Chondrocyte (in vitro differentiated cells): ENCODE measurements around the gene APC2. TPM values are rescaled to one million over a fixed set of nuclear protein-coding genes. Genes with fewer than 3 reads are reported as not detected.

Experiments
- DNase-seq: peaks from one replicate; pipeline ENCODE4 v3.0.0; 2021; ENCODE audit warnings: mixed read lengths, low spot score
- H3K27ac Mint-ChIP-seq: one replicate; pipeline ENCODE4 v1.8.0; 2021; ENCODE audit warnings: mild to moderate bottlenecking, moderate library complexity, mixed read lengths; ENCODE audit not compliant: unreplicated experiment
- H3K27me3 Mint-ChIP-seq: 2 replicates; pipeline ENCODE4 v1.8.0; 2021; ENCODE audit warnings: low read depth, mixed read lengths
- H3K36me3 Mint-ChIP-seq: 2 replicates; pipeline ENCODE4 v1.8.0; 2021; ENCODE audit warnings: low read depth, mixed read lengths
- H3K4me1 Mint-ChIP-seq: 2 replicates; pipeline ENCODE4 v1.8.0; 2021; ENCODE audit warnings: low read depth, mild to moderate bottlenecking, mixed read lengths
- H3K4me3 Mint-ChIP-seq: one replicate; pipeline ENCODE4 v1.8.0; 2021; ENCODE audit warnings: mild to moderate bottlenecking, moderate library complexity, mixed read lengths; ENCODE audit not compliant: unreplicated experiment
- H3K9me3 Mint-ChIP-seq: 2 replicates; pipeline ENCODE4 v1.8.0; 2021; ENCODE audit warnings: low read depth, mixed read lengths
- CTCF ChIP-seq: fragments of 200-600 bp; sonication (generic); IDR thresholded peaks from 2 replicates; pipeline ENCODE4 v1.5.0; 2021; ENCODE audit warnings: antibody characterized with exemption, mild to moderate bottlenecking, moderate library complexity
- total RNA-seq: library from RNA; stranded (reverse); gene quantifications from 3 replicates; pipeline ENCODE4 v1.2.1, GENCODE V29; 2021

The APC2 gene
- total RNA-seq, 1 donor from 2014 or later, result 3.9 TPM

DNA sequence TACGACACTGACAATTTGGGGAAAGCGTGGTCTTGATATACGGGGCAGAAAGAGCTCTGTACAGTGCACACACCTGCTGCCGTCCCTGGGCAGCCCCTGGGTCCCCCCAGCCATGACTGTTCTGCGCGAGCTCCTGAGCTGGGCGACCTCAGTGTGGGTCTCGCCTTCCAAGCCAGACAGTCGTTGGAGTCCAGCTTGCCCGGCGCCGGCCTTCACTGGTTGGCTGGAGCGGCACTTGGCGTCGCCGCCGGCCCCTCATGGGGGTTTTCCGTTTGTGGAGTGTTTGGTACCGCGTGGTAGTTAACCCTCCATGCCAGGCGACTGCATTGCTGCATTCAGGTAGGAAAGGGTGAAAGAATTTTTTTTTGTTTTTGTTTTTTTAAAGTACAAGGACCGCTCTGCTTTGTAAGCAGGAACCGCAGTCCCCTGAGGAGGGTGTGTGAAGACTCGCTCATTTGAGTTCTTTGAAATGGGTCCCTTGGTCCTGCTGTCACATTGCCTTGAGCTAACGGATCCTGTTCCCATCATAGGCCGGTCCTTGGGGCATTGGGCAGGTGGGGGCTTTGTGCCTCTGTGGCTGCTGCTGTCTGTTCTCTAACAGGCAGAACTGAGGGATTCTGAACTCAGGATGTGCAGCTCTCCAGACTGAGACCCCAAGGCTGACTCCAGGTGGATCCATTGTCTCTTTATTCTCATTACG, 22.6 kb upstream of the APC2 start:
- no peaks in the 10 kb centered on the region for H3K4me1 Mint-ChIP-seq
- H3K36me3 Mint-ChIP-seq, result peaks cover 11% of the 10 kb centered on the region
- no peak overlapping the region for H3K27ac Mint-ChIP-seq
- H3K27me3 Mint-ChIP-seq, result no peaks in the 10 kb centered on the region
- DNase-seq, result no peak
- no peaks in the 10 kb centered on the region for H3K9me3 Mint-ChIP-seq
- no peak overlapping the region for H3K4me3 Mint-ChIP-seq
- TF ChIP-seq CTCF, result no peak

DNA sequence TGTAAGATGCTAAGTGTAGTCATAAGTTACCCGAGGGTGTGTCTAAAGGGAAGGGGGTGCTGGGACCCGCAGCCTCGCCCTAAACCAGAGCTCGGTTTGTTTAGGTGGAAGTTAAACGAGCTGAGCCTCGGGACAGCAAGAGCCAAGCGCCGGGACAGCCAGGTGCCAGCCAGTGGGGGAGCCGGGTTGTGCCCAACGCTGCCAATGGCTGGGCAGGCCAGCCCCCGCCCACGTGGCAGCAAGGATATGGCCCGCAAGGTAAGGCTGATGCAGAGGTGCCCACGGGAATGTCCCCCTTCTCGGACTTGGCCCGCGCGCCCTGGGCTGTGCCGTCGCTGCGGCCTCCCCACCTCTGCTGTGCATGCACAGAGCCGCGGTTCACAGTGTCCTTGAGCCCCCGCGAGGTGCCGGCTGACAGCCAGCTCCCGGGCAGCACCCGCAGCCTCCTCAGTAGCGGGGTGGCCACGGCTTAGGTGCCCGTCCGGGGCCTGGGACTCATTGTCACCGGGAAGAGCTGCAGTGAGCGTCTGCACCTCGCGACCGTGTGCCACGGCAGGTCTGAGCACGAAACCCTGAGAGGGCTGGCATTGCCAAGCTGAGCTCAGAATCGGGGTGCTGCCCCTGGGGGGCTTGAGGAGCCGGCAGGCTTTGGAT, 21.1 kb upstream of the APC2 start:
- H3K27ac Mint-ChIP-seq, result no peak overlapping the region
- DNase-seq, result peak; percentile 86
- no peaks in the 10 kb centered on the region for H3K27me3 Mint-ChIP-seq
- no peak overlapping the region for H3K4me3 Mint-ChIP-seq
- TF ChIP-seq CTCF, result no peak
- no peaks in the 10 kb centered on the region for H3K4me1 Mint-ChIP-seq
- H3K9me3 Mint-ChIP-seq, result no peaks in the 10 kb centered on the region
- H3K36me3 Mint-ChIP-seq, result peaks cover 5% of the 10 kb centered on the region

- TF ChIP-seq CTCF, result no peak
- no peak overlapping the region for H3K4me3 Mint-ChIP-seq
- H3K4me1 Mint-ChIP-seq, result no peaks in the 10 kb centered on the region
- H3K27ac Mint-ChIP-seq, result no peak overlapping the region
- peaks cover 5% of the 10 kb centered on the region for H3K36me3 Mint-ChIP-seq
- no peaks in the 10 kb centered on the region for H3K9me3 Mint-ChIP-seq
- no peak for DNase-seq
- no peaks in the 10 kb centered on the region for H3K27me3 Mint-ChIP-seq
Measured at GRCh38 chr19:1429750-1430149, 20.2 kb upstream of the APC2 start.

GRCh38 chr19:1430246-1430645, 19.7 kb upstream of the APC2 start:
- no peak for TF ChIP-seq CTCF
- peaks cover 5% of the 10 kb centered on the region for H3K36me3 Mint-ChIP-seq
- H3K9me3 Mint-ChIP-seq, result no peaks in the 10 kb centered on the region
- H3K4me1 Mint-ChIP-seq, result no peaks in the 10 kb centered on the region
- peak overlapping the region; percentile 12 for H3K27ac Mint-ChIP-seq
- DNase-seq, result peak; percentile 84
- no peak overlapping the region for H3K4me3 Mint-ChIP-seq
- no peaks in the 10 kb centered on the region for H3K27me3 Mint-ChIP-seq

- no peaks in the 10 kb centered on the region for H3K4me1 Mint-ChIP-seq
- no peak overlapping the region for H3K4me3 Mint-ChIP-seq
- peaks cover 5% of the 10 kb centered on the region for H3K36me3 Mint-ChIP-seq
- no peaks in the 10 kb centered on the region for H3K27me3 Mint-ChIP-seq
- no peak for TF ChIP-seq CTCF
- DNase-seq, result no peak
- no peaks in the 10 kb centered on the region for H3K9me3 Mint-ChIP-seq
- no peak overlapping the region for H3K27ac Mint-ChIP-seq
Measured at GRCh38 chr19:1431759-1432506, 18.0 kb upstream of the APC2 start.
